ENCODE measurements around the gene ZSCAN30. TPM values are rescaled to one million over a fixed set of nuclear protein-coding genes. Genes with fewer than 3 reads are reported as not detected.
A peak's percentile ranks its signal among the peaks of the same experiment; 100 is the strongest.

Gene ZSCAN30
- total RNA-seq (2014; rRNA removed; shearing (Covaris generic)) = 6.6 and 10.6 TPM in 2 replicates

- DNase-seq (ENCODE audit: low read depth) = peak; percentile 91
Observed at GRCh38 chr18:35290094-35290735, at the start of gene ZSCAN30. ZSCAN30 (minus strand) TSS chr18:35290229; CDS start chr18:35264352, 25,877 bp downstream.

- DNase-seq (ENCODE audit: low read depth) = no peak
Observed at GRCh38 chr18:35337286-35337685, 47.3 kb upstream of the ZSCAN30 start.

- no peak for DNase-seq (ENCODE audit: low read depth)
Observed at GRCh38 chr18:35335866-35336265, 45.8 kb upstream of the ZSCAN30 start.

- DNase-seq (ENCODE audit: low read depth) = no peak
Observed at GRCh38 chr18:35334821-35335220, 44.8 kb upstream of the ZSCAN30 start.

GRCh38 chr18:35334212-35334611 lies 44.2 kb upstream of the ZSCAN30 start:
- no peak for DNase-seq (ENCODE audit: low read depth)

GRCh38 chr18:35331367-35332087 lies 41.5 kb upstream of the ZSCAN30 start:
- DNase-seq (ENCODE audit: low read depth) = no peak

- DNase-seq (ENCODE audit: low read depth) = no peak
Observed at GRCh38 chr18:35328868-35329267, 38.8 kb upstream of the ZSCAN30 start.

- no peak for DNase-seq (ENCODE audit: low read depth)
Observed at GRCh38 chr18:35326695-35327387, 36.8 kb upstream of the ZSCAN30 start.

GRCh38 chr18:35324926-35325655 lies 35.1 kb upstream of the ZSCAN30 start:
- no peak for DNase-seq (ENCODE audit: low read depth)

- DNase-seq (ENCODE audit: low read depth) = no peak
Observed at GRCh38 chr18:35322486-35323458, 32.7 kb upstream of the ZSCAN30 start.

GRCh38 chr18:35311496-35311895 lies 21.5 kb upstream of the ZSCAN30 start:
- peak; percentile 38 for DNase-seq (ENCODE audit: low read depth)

- DNase-seq (ENCODE audit: low read depth) = no peak
Observed at GRCh38 chr18:35306588-35307250, 16.7 kb upstream of the ZSCAN30 start.

GRCh38 chr18:35303610-35304009 lies 13.6 kb upstream of the ZSCAN30 start:
- DNase-seq (ENCODE audit: low read depth) = no peak

GRCh38 chr18:35296060-35296459 lies 6.0 kb upstream of the ZSCAN30 start:
- no peak for DNase-seq (ENCODE audit: low read depth)

GRCh38 chr18:35291166-35291565 lies 1.1 kb upstream of the ZSCAN30 start:
- DNase-seq (ENCODE audit: low read depth) = no peak

GRCh38 chr18:35289727-35290093 lies 319 bp downstream of the ZSCAN30 start:
- no peak for DNase-seq (ENCODE audit: low read depth)

GRCh38 chr18:35289293-35289692 lies 736 bp downstream of the ZSCAN30 start:
- DNase-seq (ENCODE audit: low read depth) = peak; percentile 22

- no peak for DNase-seq (ENCODE audit: low read depth)
Observed at GRCh38 chr18:35284841-35285240, 5.2 kb downstream of the ZSCAN30 start.

GRCh38 chr18:35283923-35284794 lies 5.9 kb downstream of the ZSCAN30 start:
- no peak for DNase-seq (ENCODE audit: low read depth)
